ENCODE measurements around the gene BAZ2A. TPM values are rescaled to one million over a fixed set of nuclear protein-coding genes. Genes with fewer than 3 reads are reported as not detected.

The BAZ2A gene
- total RNA-seq, 1 donor from 2014 or later, result 112 TPM

DNA sequence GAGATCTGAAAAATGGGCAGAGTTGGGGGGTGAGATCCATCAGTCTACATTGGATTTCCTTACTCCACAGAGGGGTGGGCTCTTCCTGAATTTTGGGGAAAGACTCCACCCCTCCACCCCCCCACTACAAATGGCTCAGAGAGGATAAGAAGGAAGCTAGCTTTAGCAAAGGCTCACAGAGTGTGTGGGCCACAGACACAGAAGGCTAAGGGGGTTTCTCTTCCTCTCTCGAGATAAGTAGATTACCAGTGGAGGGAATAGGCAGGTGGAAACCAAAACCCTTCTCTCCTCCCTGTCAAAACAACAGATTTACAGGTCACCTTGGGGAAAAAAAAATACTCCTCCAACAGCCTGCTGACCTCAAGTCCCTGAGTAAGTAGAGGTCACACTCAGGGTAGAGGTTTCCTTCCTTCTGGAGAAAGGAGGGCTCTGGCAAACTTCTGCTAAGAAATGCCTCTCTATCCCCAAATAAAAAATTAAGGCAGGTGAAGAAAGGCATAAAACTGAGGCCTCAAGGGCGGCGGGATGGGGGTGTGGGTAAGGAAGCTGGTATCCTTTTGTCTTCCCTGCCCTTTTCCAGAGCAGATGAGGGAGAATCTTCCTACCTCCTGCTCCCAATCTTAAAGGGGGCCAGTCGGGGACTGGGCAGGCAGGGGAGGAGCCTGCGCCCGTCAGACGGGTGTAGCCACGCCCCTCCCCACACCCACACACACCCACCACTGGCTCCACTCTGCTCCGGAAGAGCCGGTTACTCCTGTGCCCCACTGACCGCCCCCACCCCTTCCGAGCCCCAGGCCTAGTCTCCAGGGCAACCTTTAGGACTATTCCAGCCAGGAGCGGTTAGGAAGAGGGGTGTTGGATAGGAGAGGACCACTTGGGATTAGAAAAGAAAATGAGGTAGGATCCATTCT is 1.9 kb upstream of the BAZ2A start:
- TF ChIP-seq, protein P1, sequence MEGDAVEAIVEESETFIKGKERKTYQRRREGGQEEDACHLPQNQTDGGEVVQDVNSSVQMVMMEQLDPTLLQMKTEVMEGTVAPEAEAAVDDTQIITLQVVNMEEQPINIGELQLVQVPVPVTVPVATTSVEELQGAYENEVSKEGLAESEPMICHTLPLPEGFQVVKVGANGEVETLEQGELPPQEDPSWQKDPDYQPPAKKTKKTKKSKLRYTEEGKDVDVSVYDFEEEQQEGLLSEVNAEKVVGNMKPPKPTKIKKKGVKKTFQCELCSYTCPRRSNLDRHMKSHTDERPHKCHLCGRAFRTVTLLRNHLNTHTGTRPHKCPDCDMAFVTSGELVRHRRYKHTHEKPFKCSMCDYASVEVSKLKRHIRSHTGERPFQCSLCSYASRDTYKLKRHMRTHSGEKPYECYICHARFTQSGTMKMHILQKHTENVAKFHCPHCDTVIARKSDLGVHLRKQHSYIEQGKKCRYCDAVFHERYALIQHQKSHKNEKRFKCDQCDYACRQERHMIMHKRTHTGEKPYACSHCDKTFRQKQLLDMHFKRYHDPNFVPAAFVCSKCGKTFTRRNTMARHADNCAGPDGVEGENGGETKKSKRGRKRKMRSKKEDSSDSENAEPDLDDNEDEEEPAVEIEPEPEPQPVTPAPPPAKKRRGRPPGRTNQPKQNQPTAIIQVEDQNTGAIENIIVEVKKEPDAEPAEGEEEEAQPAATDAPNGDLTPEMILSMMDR (IDR thresholded peaks at IDR 0.05), result no peak
- intact Hi-C loops (cut with DNase I), result no loop called here
- Histone ChIP-seq H3K27me3 (ENCODE audit: low read depth) (no peaks in the 10 kb centered on the region), H3K36me3 (peaks cover under 1% of the 10 kb centered on the region), H3K4me1 (peaks cover 60% of the 10 kb centered on the region), H3K4me3 (peak overlapping the region; percentile 39), H3K9me3 (no peaks in the 10 kb centered on the region), H3K27ac (peak overlapping the region; percentile 34)
- DNase-seq (peak; percentile 88), ATAC-seq (peak; percentile 33 to 42)

DNA sequence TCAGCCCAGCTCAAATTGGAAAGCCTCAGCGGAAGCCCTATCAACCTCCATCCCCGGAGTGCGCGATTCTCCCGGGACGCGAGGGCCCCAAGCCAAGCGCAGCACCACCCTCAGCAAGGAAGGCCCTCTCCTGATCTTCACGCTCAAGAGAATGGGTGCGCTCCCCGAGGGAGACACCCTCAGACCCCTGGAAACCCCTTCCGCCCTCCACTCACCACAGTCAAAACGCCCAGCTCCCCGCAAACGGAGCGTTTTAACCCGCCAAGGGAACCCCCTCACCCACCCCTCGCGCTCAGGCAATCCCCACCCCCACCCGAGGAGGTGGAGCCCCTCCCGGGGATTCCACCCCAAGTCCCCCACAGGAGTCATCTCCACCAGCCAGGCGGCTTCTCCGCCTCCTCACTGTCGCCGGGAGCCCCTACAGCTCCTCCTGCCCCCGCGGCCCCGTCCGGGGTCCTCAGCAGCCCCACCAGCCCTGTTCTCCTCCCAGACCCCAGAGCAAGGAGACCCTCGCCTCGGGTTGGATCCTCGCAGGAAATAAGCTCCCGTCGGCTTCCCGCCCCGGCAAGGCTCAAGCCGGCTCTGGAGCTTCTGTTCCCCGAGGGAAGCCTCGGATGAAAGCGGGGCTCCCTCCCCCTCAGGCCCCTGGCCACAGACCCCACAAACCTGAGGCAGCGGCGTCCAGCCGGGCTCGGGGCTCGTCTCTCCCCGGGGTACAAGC is 507 bp downstream of the BAZ2A start:
- DNase-seq (peak; percentile 51), ATAC-seq (peak; percentile 58 to 61)
- H3K4me3 ChIP-seq, result peak overlapping the region; percentile 94
- H3K9me3 ChIP-seq, result no peaks in the 10 kb centered on the region
- H3K36me3 ChIP-seq, result peaks cover 13% of the 10 kb centered on the region
- peaks cover 65% of the 10 kb centered on the region for H3K4me1 ChIP-seq
- no peaks in the 10 kb centered on the region for H3K27me3 ChIP-seq (ENCODE audit: low read depth)
- intact Hi-C loops (cut with DNase I), result no loop called here
- peak overlapping the region; percentile 91 for H3K27ac ChIP-seq
- TF ChIP-seq, protein P1 (IDR thresholded peaks at IDR 0.05), result no peak

DNA sequence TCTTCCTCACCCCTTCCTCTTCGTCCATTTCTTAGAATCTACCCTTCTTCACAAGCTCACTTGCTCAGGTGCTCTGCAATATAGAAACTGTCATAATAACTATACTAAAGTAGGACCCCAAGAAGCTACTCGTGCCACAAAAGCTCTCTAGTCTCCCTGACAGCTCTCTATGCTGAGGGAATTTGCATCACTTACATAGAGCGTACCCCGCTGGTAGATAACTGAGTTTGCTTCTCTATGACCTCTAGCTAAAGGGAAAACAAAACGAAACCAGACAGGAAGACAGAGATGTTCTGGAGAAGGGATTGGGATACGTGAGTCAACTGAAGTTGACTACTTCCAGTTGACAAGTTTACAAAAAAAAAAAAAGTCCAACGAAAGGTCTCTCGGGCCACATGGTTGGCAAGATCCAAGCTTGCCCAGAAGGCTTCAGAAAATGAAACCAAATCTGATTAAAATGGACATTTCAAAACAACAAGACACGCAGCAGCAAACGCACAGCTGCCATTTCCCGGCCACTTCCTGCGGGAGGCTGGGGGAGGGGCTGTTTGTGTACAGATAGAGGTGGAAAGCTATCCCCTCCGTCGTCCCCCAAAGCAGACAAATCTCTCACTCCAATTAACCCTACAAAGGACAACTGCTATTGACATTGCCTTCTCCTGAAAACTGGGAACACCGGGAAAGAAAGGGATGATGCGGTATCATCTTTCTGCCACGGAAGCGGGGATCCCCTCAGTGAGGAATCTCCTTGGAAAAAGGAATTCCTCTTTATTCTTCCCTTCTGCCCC is 1.3 kb downstream of the BAZ2A start:
- TF ChIP-seq, protein P1 (IDR thresholded peaks at IDR 0.05), result no peak
- H3K4me1 ChIP-seq, result peaks cover 68% of the 10 kb centered on the region
- H3K27me3 ChIP-seq (ENCODE audit: low read depth), result no peaks in the 10 kb centered on the region
- peak overlapping the region; percentile 94 for H3K4me3 ChIP-seq
- DNase-seq (peak; percentile 76), ATAC-seq (peak; percentile 38 to 47)
- intact Hi-C loops (cut with DNase I), result no loop called here
- peaks cover 20% of the 10 kb centered on the region for H3K36me3 ChIP-seq
- H3K27ac ChIP-seq, result peak overlapping the region; percentile 91
- no peaks in the 10 kb centered on the region for H3K9me3 ChIP-seq

DNA sequence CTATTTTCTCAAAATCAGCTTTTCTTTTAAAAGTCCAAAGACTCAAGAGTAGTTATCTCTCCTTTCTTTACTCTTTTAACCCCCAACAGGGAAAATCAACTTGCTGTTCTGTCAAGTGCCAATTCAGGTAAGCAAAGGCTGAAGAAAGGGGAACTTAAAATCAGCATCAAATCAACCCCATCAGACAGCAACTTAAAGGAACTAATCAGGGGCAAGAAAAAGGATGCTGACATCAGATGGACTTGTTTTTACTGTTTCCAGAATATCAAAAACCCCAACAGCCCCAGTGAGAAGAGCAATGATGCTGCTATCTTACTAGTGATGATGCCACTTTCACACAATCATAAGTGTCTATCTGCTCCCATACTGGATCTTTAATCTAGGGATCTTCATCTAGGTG is 3.4 kb downstream of the BAZ2A start:
- peaks cover 39% of the 10 kb centered on the region for H3K36me3 ChIP-seq
- H3K27me3 ChIP-seq (ENCODE audit: low read depth), result no peaks in the 10 kb centered on the region
- TF ChIP-seq, protein P1 (IDR thresholded peaks at IDR 0.05), result no peak
- peaks cover 61% of the 10 kb centered on the region for H3K4me1 ChIP-seq
- ATAC-seq (no peak), DNase-seq (no peak)
- no peak overlapping the region for H3K27ac ChIP-seq
- intact Hi-C loops (cut with DNase I), result no loop called here
- H3K9me3 ChIP-seq, result no peaks in the 10 kb centered on the region
- no peak overlapping the region for H3K4me3 ChIP-seq

DNA sequence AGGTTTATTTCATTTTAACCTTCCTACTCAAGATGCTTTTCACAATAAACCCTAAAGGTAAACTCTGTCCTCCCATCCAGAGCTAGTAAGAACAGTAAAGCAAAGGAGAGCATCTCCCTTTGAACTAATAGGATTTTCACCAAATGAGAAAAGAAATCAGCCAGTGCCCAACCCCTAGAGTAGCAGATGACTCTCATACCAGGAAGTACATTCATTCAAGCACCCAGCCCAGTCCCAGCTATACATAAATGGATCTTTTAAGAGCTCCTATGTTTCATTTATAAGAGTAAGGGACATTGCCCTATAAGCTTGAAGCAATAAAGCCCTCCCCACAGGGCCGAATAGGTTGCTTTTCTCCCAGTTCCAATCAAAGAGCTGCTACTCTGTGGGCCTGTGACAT is 7.6 kb downstream of the BAZ2A start:
- peaks cover 42% of the 10 kb centered on the region for H3K4me1 ChIP-seq
- H3K27ac ChIP-seq, result no peak overlapping the region
- peaks cover 80% of the 10 kb centered on the region for H3K36me3 ChIP-seq
- no peaks in the 10 kb centered on the region for H3K9me3 ChIP-seq
- no peak for DNase-seq
- no peaks in the 10 kb centered on the region for H3K27me3 ChIP-seq (ENCODE audit: low read depth)
- TF ChIP-seq, protein P1 (IDR thresholded peaks at IDR 0.05), result no peak
- no peak overlapping the region for H3K4me3 ChIP-seq
- no peak for ATAC-seq
- intact Hi-C loops (cut with DNase I), result no loop called here

Measured in lower lobe of right lung (tissue), 2 donors.